ENCODE data around the gene MYO5B. TPM values are rescaled to one million over a fixed set of nuclear protein-coding genes. Genes with fewer than 3 reads are reported as not detected.

MYO5B gene
- total RNA-seq, 6 experiments from 2014 or later = 0.17 to 0.28 TPM; not detected in 4

DNA sequence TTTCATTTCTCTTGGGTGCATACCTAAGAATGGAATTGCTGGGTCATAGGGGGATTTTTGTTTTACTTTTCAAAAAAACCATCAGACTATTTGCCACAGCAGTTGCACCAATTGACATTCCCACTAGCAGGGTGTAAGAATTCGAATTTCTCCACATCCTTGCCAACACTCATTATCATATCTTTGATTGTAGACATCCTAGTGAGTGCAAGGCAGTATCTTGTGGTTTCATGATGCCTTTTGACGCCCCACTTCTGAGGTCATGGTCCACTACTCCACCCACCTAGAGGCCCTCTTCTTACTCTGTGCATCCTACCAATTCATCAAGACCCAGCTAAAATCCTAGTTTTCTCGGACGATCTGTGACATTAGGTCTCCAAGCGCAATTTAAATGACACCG lies 161.9 kb downstream of the MYO5B start:
- H3K9me3 Mint-ChIP-seq = no peaks in the 10 kb centered on the region
- H3K4me1 Mint-ChIP-seq (ENCODE audit: low read depth) = no peaks in the 10 kb centered on the region
- DNase-seq = no peak
- peaks cover 3% of the 10 kb centered on the region; the same call in 1 of the 2 replicates for H3K27me3 Mint-ChIP-seq (ENCODE audit: insufficient read depth)
- TF ChIP-seq, protein P1, sequence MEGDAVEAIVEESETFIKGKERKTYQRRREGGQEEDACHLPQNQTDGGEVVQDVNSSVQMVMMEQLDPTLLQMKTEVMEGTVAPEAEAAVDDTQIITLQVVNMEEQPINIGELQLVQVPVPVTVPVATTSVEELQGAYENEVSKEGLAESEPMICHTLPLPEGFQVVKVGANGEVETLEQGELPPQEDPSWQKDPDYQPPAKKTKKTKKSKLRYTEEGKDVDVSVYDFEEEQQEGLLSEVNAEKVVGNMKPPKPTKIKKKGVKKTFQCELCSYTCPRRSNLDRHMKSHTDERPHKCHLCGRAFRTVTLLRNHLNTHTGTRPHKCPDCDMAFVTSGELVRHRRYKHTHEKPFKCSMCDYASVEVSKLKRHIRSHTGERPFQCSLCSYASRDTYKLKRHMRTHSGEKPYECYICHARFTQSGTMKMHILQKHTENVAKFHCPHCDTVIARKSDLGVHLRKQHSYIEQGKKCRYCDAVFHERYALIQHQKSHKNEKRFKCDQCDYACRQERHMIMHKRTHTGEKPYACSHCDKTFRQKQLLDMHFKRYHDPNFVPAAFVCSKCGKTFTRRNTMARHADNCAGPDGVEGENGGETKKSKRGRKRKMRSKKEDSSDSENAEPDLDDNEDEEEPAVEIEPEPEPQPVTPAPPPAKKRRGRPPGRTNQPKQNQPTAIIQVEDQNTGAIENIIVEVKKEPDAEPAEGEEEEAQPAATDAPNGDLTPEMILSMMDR (IDR thresholded peaks at IDR 0.05) = no peak
- H3K4me3 Mint-ChIP-seq = no peak overlapping the region
- no peak overlapping the region for H3K27ac Mint-ChIP-seq
- H3K36me3 Mint-ChIP-seq (ENCODE audit: low read depth) = no peaks in the 10 kb centered on the region

- Mint-ChIP-seq H3K4me1 (ENCODE audit: low read depth) (no peaks in the 10 kb centered on the region), H3K36me3 (ENCODE audit: low read depth) (no peaks in the 10 kb centered on the region), H3K27me3 (ENCODE audit: insufficient read depth) (peaks cover 6% of the 10 kb centered on the region; the same call in 1 of the 2 replicates), H3K9me3 (no peaks in the 10 kb centered on the region), H3K27ac (no peak overlapping the region), H3K4me3 (no peak overlapping the region)
- no peak for DNase-seq
- TF ChIP-seq, protein P1 (IDR thresholded peaks at IDR 0.05) = no peak
Measured at GRCh38 chr18:50030146-50030545, 164.8 kb downstream of the MYO5B start.

- TF ChIP-seq, protein P1 (IDR thresholded peaks at IDR 0.05) = no peak
- H3K9me3 Mint-ChIP-seq = no peaks in the 10 kb centered on the region
- peaks cover 6% of the 10 kb centered on the region for H3K27me3 Mint-ChIP-seq (ENCODE audit: insufficient read depth)
- H3K4me3 Mint-ChIP-seq = no peak overlapping the region
- no peaks in the 10 kb centered on the region for H3K36me3 Mint-ChIP-seq (ENCODE audit: low read depth)
- no peaks in the 10 kb centered on the region for H3K4me1 Mint-ChIP-seq (ENCODE audit: low read depth)
- DNase-seq = no peak
- no peak overlapping the region for H3K27ac Mint-ChIP-seq
Measured at GRCh38 chr18:50027996-50028395, 167.0 kb downstream of the MYO5B start.

GRCh38 chr18:50024466-50024865 lies 170.5 kb downstream of the MYO5B start:
- Mint-ChIP-seq H3K36me3 (ENCODE audit: low read depth) (no peaks in the 10 kb centered on the region), H3K27ac (no peak overlapping the region), H3K4me3 (no peak overlapping the region), H3K4me1 (ENCODE audit: low read depth) (no peaks in the 10 kb centered on the region), H3K9me3 (no peaks in the 10 kb centered on the region), H3K27me3 (ENCODE audit: insufficient read depth) (peaks cover 17% of the 10 kb centered on the region)
- no peak for DNase-seq
- TF ChIP-seq, protein P1 (IDR thresholded peaks at IDR 0.05) = no peak

DNA sequence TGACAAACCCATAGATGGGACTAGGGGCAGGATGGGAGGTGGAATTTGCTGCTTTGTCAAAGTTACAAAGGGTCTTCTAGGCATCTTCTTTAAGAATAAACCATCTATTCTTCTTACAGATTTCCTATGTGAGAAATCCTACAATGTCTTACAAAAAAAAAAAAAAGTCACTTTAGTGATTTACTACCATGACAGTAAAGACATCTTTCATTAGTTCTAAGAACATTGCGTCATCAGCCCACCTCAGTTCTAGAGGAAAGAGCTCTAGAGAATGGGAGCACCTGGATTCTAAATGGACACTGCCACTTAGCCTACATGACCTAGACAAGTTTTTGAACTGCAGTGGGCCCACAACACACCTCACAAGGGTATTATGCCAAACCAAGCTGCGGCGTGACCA lies 172.0 kb downstream of the MYO5B start:
- Mint-ChIP-seq H3K4me3 (no peak overlapping the region), H3K27me3 (ENCODE audit: insufficient read depth) (peaks cover 24% of the 10 kb centered on the region), H3K36me3 (ENCODE audit: low read depth) (no peaks in the 10 kb centered on the region), H3K9me3 (no peaks in the 10 kb centered on the region), H3K4me1 (ENCODE audit: low read depth) (no peaks in the 10 kb centered on the region), H3K27ac (no peak overlapping the region)
- TF ChIP-seq, protein P1 (IDR thresholded peaks at IDR 0.05) = no peak
- no peak for DNase-seq

GRCh38 chr18:50014606-50015005 lies 180.3 kb downstream of the MYO5B start:
- Mint-ChIP-seq H3K4me1 (ENCODE audit: low read depth) (peaks cover 47% of the 10 kb centered on the region), H3K27me3 (ENCODE audit: insufficient read depth) (peaks cover 17% of the 10 kb centered on the region), H3K27ac (no peak overlapping the region), H3K4me3 (no peak overlapping the region), H3K36me3 (ENCODE audit: low read depth) (no peaks in the 10 kb centered on the region), H3K9me3 (no peaks in the 10 kb centered on the region)
- TF ChIP-seq, protein P1 (IDR thresholded peaks at IDR 0.05) = no peak
- no peak for DNase-seq

All from HFFc6 (cell line).